Mesothelial cell of epicardium (in vitro differentiated cells): ENCODE results near the gene ITIH3. TPM values are rescaled to one million over a fixed set of nuclear protein-coding genes. Genes with fewer than 3 reads are reported as not detected.

Experiments used
- DNase-seq, 2 experiments: peaks; one replicate each; pipeline ENCODE4 v3.0.0; 2021; ENCODE audit warnings: low spot score in 2 of 2; ENCODE audit not compliant: unreplicated experiment in 2 of 2
- H3K27ac Mint-ChIP-seq: 2 replicates; pipeline ENCODE4 v1.8.0; 2021; ENCODE audit warnings: mixed read lengths
- H3K27me3 Mint-ChIP-seq: 2 replicates; pipeline ENCODE4 v1.8.0; 2021; ENCODE audit warnings: low read depth, mixed read lengths
- H3K36me3 Mint-ChIP-seq: 2 replicates; pipeline ENCODE4 v1.8.0; 2021; ENCODE audit warnings: mixed read lengths
- H3K4me1 Mint-ChIP-seq: 2 replicates; pipeline ENCODE4 v1.8.0; 2021; ENCODE audit warnings: mixed read lengths
- H3K4me3 Mint-ChIP-seq: 2 replicates; pipeline ENCODE4 v1.8.0; 2021; ENCODE audit warnings: mild to moderate bottlenecking, moderate library complexity, mixed read lengths
- H3K9me3 Mint-ChIP-seq: 2 replicates; pipeline ENCODE4 v1.8.0; 2021; ENCODE audit warnings: mixed read lengths
- CTCF ChIP-seq: fragments of 200-600 bp; sonication (generic); IDR thresholded peaks from one replicate; pipeline ENCODE4 v1.5.0; 2021; ENCODE audit warnings: antibody characterized with exemption; ENCODE audit not compliant: unreplicated experiment
- total RNA-seq: library from RNA; stranded (reverse); gene quantifications from 3 replicates; pipeline ENCODE4 v1.2.1, GENCODE V29; 2021

The ITIH3 gene
- total RNA-seq, 1 donor from 2014 or later: 22.4 TPM

GRCh38 chr3:52846432-52846965 lies 51.9 kb downstream of the ITIH3 start:
- Mint-ChIP-seq H3K36me3 (peaks cover 7% of the 10 kb centered on the region), H3K27me3 (no peaks in the 10 kb centered on the region), H3K4me3 (no peak overlapping the region), H3K27ac (no peak overlapping the region), H3K9me3 (no peaks in the 10 kb centered on the region), H3K4me1 (no peaks in the 10 kb centered on the region)
- no peak for DNase-seq
- TF ChIP-seq CTCF: no peak

GRCh38 chr3:52847241-52847640 lies 52.6 kb downstream of the ITIH3 start:
- no peak for DNase-seq
- peaks cover 10% of the 10 kb centered on the region for H3K36me3 Mint-ChIP-seq
- H3K9me3 Mint-ChIP-seq: no peaks in the 10 kb centered on the region
- no peak overlapping the region for H3K4me3 Mint-ChIP-seq
- no peak for TF ChIP-seq CTCF
- no peaks in the 10 kb centered on the region for H3K27me3 Mint-ChIP-seq
- H3K27ac Mint-ChIP-seq: no peak overlapping the region
- no peaks in the 10 kb centered on the region for H3K4me1 Mint-ChIP-seq

- H3K9me3 Mint-ChIP-seq: no peaks in the 10 kb centered on the region
- H3K36me3 Mint-ChIP-seq: peaks cover 10% of the 10 kb centered on the region
These were observed 53.1 kb downstream of the ITIH3 start for GRCh38 chr3:52847726-52848125.

GRCh38 chr3:52848617-52849016 lies 54.0 kb downstream of the ITIH3 start:
- Mint-ChIP-seq H3K27me3 (no peaks in the 10 kb centered on the region), H3K4me3 (no peak overlapping the region), H3K4me1 (no peaks in the 10 kb centered on the region), H3K9me3 (no peaks in the 10 kb centered on the region), H3K27ac (no peak overlapping the region), H3K36me3 (peaks cover 10% of the 10 kb centered on the region)
- no peak for DNase-seq
- no peak for TF ChIP-seq CTCF

More at GRCh38 chr3:52847726-52848125, 53.1 kb downstream of the ITIH3 start:
- DNase-seq: no peak
- TF ChIP-seq CTCF: no peak
- Mint-ChIP-seq H3K27me3 (no peaks in the 10 kb centered on the region), H3K4me1 (no peaks in the 10 kb centered on the region), H3K4me3 (no peak overlapping the region), H3K27ac (no peak overlapping the region)

GRCh38 chr3:52849656-52850055 lies 55.1 kb downstream of the ITIH3 start:
- H3K27ac Mint-ChIP-seq: no peak overlapping the region
- H3K4me3 Mint-ChIP-seq: no peak overlapping the region
- peaks cover 8% of the 10 kb centered on the region for H3K36me3 Mint-ChIP-seq
- no peak for TF ChIP-seq CTCF
- no peak for DNase-seq
- H3K27me3 Mint-ChIP-seq: no peaks in the 10 kb centered on the region
- H3K4me1 Mint-ChIP-seq: no peaks in the 10 kb centered on the region
- no peaks in the 10 kb centered on the region for H3K9me3 Mint-ChIP-seq

- no peak for DNase-seq
- H3K36me3 Mint-ChIP-seq: peaks cover 8% of the 10 kb centered on the region
- H3K4me1 Mint-ChIP-seq: no peaks in the 10 kb centered on the region
- no peaks in the 10 kb centered on the region for H3K9me3 Mint-ChIP-seq
- no peak overlapping the region for H3K27ac Mint-ChIP-seq
- no peaks in the 10 kb centered on the region for H3K27me3 Mint-ChIP-seq
- no peak for TF ChIP-seq CTCF
- H3K4me3 Mint-ChIP-seq: no peak overlapping the region
These were observed 56.8 kb downstream of the ITIH3 start for GRCh38 chr3:52851348-52851747.
